Measurements from ENCODE around the gene BRD3OS.

DNA sequence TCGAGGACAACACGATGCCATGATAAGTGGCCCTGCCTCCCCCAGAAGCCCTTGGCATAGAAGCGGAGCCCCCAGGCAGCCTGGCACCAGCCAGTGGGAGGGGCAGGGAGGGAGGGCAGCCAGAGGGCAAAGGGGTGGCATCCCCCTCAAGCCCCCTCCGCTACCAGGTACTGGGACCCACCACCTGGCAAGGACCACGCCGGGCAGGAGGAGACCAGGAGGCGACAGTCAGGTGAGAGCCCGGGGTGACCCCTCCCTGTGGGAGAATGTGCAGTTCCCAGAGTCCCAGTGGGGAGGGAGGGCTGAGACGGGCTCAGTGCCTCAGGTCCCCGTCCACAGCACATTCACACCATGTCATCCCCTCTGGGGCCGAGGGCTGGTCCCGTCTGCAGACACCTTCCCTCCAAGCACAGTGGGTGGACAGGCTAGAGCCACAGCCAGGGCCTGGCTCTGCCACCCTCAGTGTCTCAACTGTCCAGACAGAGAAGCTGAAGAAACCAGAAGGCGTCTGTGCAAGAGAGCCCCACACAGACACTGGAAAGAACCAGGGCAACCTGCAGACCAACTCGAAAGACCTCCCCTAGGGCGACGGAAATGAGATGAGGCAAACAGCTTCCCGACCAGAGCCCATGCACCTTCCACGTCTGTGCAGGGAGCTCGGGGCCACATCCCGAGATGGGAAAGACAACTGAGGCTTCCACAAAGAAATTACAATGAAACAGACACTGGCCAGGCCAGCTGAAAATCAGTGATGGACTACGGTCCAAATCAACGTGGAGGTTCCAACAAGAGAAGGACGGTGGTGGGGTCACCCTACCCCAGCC lies 31.4 kb downstream of the BRD3OS start:
- no peak for TF ChIP-seq EZH2 (IDR thresholded peaks at IDR 0.05; ENCODE audit: insufficient read depth, low read length)
- TF ChIP-seq, protein P1, sequence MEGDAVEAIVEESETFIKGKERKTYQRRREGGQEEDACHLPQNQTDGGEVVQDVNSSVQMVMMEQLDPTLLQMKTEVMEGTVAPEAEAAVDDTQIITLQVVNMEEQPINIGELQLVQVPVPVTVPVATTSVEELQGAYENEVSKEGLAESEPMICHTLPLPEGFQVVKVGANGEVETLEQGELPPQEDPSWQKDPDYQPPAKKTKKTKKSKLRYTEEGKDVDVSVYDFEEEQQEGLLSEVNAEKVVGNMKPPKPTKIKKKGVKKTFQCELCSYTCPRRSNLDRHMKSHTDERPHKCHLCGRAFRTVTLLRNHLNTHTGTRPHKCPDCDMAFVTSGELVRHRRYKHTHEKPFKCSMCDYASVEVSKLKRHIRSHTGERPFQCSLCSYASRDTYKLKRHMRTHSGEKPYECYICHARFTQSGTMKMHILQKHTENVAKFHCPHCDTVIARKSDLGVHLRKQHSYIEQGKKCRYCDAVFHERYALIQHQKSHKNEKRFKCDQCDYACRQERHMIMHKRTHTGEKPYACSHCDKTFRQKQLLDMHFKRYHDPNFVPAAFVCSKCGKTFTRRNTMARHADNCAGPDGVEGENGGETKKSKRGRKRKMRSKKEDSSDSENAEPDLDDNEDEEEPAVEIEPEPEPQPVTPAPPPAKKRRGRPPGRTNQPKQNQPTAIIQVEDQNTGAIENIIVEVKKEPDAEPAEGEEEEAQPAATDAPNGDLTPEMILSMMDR (IDR thresholded peaks at IDR 0.05; ENCODE audit: insufficient read depth, low read depth, low read length) = no peak

Measured in astrocyte (in vitro differentiated cells and primary cell).